ENCODE data around the gene HGFAC.

Gene HGFAC

GRCh38 chr4:3488820-3489219 is 47.1 kb downstream of the HGFAC start:
- TF ChIP-seq REST (IDR thresholded peaks at IDR 0.05; ENCODE audit: insufficient replicate concordance, low read depth) (no peak), CTCF (IDR thresholded peaks at IDR 0.05; ENCODE audit: insufficient read depth, low read length) (no peak), SPI1 (IDR thresholded peaks at IDR 0.05; ENCODE audit: borderline replicate concordance, low read depth) (no peak), POLR2AphosphoS5 (IDR thresholded peaks at IDR 0.05; ENCODE audit: low read depth) (no peak)
- DNase-seq (ENCODE audit: low read depth in 1 of 2, low spot score in 1 of 2): no peak
- Histone ChIP-seq H3K4me3 (replicated peaks; ENCODE audit: insufficient read depth, low read length) (no peak overlapping the region), H3K27ac (replicated peaks) (no peak overlapping the region), H3K27me3 (ENCODE audit: insufficient read depth, poor library complexity, severe bottlenecking) (peaks cover 34% of the 10 kb centered on the region)

GRCh38 chr4:3489451-3489962 is 47.7 kb downstream of the HGFAC start:
- Histone ChIP-seq H3K27me3 (ENCODE audit: insufficient read depth, poor library complexity, severe bottlenecking) (peaks cover 27% of the 10 kb centered on the region), H3K27ac (replicated peaks) (no peak overlapping the region), H3K4me3 (replicated peaks; ENCODE audit: insufficient read depth, low read length) (no peak overlapping the region)
- no peak for DNase-seq (ENCODE audit: low read depth in 1 of 2, low spot score in 1 of 2)
- TF ChIP-seq GABPA (IDR thresholded peaks at IDR 0.05; ENCODE audit: low read depth) (no peak), SPI1 (IDR thresholded peaks at IDR 0.05; ENCODE audit: borderline replicate concordance, low read depth) (no peak)

- TF ChIP-seq REST (IDR thresholded peaks at IDR 0.05; ENCODE audit: insufficient replicate concordance, low read depth) (no peak), CTCF (IDR thresholded peaks at IDR 0.05; ENCODE audit: insufficient read depth, low read length) (no peak), SPI1 (IDR thresholded peaks at IDR 0.05; ENCODE audit: borderline replicate concordance, low read depth) (no peak), POLR2AphosphoS5 (IDR thresholded peaks at IDR 0.05; ENCODE audit: low read depth) (no peak), GABPA (IDR thresholded peaks at IDR 0.05; ENCODE audit: low read depth) (no peak)
- Histone ChIP-seq H3K27me3 (ENCODE audit: insufficient read depth, poor library complexity, severe bottlenecking) (peaks cover 10% of the 10 kb centered on the region), H3K4me3 (replicated peaks; ENCODE audit: insufficient read depth, low read length) (no peak overlapping the region), H3K27ac (replicated peaks) (no peak overlapping the region)
- no peak for DNase-seq (ENCODE audit: low read depth in 1 of 2, low spot score in 1 of 2)
These were observed 50.1 kb downstream of the HGFAC start for GRCh38 chr4:3491681-3492405.

GRCh38 chr4:3492741-3493719 is 51.3 kb downstream of the HGFAC start:
- H3K27me3 ChIP-seq (ENCODE audit: insufficient read depth, poor library complexity, severe bottlenecking): peaks cover 10% of the 10 kb centered on the region
- no peak overlapping the region for H3K4me3 ChIP-seq (replicated peaks; ENCODE audit: insufficient read depth, low read length)
- DNase-seq (ENCODE audit: low read depth in 1 of 2, low spot score in 1 of 2): no peak
- H3K27ac ChIP-seq (replicated peaks): no peak overlapping the region
- no peak for TF ChIP-seq REST (IDR thresholded peaks at IDR 0.05; ENCODE audit: insufficient replicate concordance, low read depth)
- no peak for TF ChIP-seq CTCF (IDR thresholded peaks at IDR 0.05; ENCODE audit: insufficient read depth, low read length)
- no peak for TF ChIP-seq GABPA (IDR thresholded peaks at IDR 0.05; ENCODE audit: low read depth)
- no peak for TF ChIP-seq POLR2AphosphoS5 (IDR thresholded peaks at IDR 0.05; ENCODE audit: low read depth)
- TF ChIP-seq SPI1 (IDR thresholded peaks at IDR 0.05; ENCODE audit: borderline replicate concordance, low read depth): no peak
